ENCODE results near the gene LRRC49.

DNA sequence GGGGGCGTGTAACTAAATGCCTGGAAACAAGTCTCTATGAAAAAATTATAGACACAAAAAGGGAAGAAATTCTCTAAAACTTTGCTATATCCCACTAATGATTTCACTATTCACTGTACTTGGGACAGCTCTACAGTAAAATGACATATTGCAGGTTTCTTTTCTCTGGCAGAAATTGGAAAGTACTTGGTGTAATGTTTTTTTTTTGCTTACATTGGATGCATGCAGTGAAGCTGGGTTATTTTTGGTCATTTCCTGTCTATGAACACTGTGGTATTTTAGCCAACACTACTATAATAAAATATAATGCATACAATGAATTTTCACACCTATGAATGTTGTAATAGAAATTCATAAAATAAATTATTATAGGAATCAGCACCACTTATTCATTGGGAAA lies 109.7 kb downstream of the LRRC49 start:
- TF ChIP-seq, protein P1, sequence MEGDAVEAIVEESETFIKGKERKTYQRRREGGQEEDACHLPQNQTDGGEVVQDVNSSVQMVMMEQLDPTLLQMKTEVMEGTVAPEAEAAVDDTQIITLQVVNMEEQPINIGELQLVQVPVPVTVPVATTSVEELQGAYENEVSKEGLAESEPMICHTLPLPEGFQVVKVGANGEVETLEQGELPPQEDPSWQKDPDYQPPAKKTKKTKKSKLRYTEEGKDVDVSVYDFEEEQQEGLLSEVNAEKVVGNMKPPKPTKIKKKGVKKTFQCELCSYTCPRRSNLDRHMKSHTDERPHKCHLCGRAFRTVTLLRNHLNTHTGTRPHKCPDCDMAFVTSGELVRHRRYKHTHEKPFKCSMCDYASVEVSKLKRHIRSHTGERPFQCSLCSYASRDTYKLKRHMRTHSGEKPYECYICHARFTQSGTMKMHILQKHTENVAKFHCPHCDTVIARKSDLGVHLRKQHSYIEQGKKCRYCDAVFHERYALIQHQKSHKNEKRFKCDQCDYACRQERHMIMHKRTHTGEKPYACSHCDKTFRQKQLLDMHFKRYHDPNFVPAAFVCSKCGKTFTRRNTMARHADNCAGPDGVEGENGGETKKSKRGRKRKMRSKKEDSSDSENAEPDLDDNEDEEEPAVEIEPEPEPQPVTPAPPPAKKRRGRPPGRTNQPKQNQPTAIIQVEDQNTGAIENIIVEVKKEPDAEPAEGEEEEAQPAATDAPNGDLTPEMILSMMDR (IDR thresholded peaks at IDR 0.05): no peak
- TF ChIP-seq POLR2A (IDR thresholded peaks at IDR 0.05): no peak

Data from adrenal gland (tissue), 5 donors.